Ectodermal cell (in vitro differentiated cells): Measurements from ENCODE around the gene GPR35.

ENCODE experiments used
- H3K27ac ChIP-seq: 2 replicates; pipeline ENCODE4 v1.7.0; 2013; ENCODE audit warnings: mild to moderate bottlenecking, low read depth, low read length; ENCODE audit not compliant: insufficient read depth, poor library complexity, severe bottlenecking
- H3K27me3 ChIP-seq: 2 replicates; pipeline ENCODE4 v1.7.0; 2013; ENCODE audit warnings: mild to moderate bottlenecking, low read length; ENCODE audit not compliant: insufficient read depth, control insufficient read depth, poor library complexity, severe bottlenecking
- H3K36me3 ChIP-seq: one replicate; pipeline ENCODE4 v1.7.0; 2013; ENCODE audit warnings: low read length; ENCODE audit not compliant: control insufficient read depth, insufficient read depth
- H3K4me1 ChIP-seq: one replicate; pipeline ENCODE4 v1.7.0; 2013; ENCODE audit warnings: low read length; ENCODE audit not compliant: control insufficient read depth, insufficient read depth
- H3K4me3 ChIP-seq: 2 replicates; pipeline ENCODE4 v1.7.0; 2013; ENCODE audit warnings: low read depth, low read length, control low read depth; ENCODE audit not compliant: insufficient read depth
- H3K9me3 ChIP-seq: 2 replicates; pipeline ENCODE4 v1.7.0; 2013; ENCODE audit warnings: mild to moderate bottlenecking, low read length, moderate library complexity; ENCODE audit not compliant: control insufficient read depth
- WGBS, 2 experiments: methylation state at CpG; one replicate each; pipeline ENCODE4 v1.1.7; 2013; ENCODE audit warnings: missing lambda C conversion rate in 2 of 2; 5-methylcytosine and 5-hydroxymethylcytosine counted together

GPR35 gene

DNA sequence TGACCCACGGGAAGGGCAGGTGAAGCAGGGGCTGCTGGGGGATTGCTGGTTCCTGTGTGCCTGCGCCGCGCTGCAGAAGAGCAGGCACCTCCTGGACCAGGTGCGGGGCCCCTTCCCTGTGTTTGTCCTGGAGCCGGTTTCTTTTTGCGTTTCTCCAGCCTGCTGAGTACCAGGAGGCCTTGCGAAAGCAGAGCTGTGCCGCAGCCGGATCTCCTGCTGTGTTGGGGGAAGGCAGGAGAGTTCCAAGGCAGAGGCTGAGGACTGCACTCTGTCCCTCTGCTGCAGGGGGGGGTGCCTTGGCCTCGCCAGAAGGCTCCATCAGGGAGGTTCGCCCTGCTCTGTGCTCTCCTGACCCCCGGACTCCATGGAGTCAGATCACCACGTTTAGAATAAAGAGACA is 35.9 kb upstream of the GPR35 start:
- Histone ChIP-seq H3K4me3 (no peak overlapping the region), H3K27me3 (no peaks in the 10 kb centered on the region), H3K36me3 (peaks cover 6% of the 10 kb centered on the region), H3K27ac (no peak overlapping the region), H3K9me3 (no peaks in the 10 kb centered on the region), H3K4me1 (peaks cover 21% of the 10 kb centered on the region)
- 83% methylated on average over 14 of the region's 14 CpGs for WGBS, 2 experiments

DNA sequence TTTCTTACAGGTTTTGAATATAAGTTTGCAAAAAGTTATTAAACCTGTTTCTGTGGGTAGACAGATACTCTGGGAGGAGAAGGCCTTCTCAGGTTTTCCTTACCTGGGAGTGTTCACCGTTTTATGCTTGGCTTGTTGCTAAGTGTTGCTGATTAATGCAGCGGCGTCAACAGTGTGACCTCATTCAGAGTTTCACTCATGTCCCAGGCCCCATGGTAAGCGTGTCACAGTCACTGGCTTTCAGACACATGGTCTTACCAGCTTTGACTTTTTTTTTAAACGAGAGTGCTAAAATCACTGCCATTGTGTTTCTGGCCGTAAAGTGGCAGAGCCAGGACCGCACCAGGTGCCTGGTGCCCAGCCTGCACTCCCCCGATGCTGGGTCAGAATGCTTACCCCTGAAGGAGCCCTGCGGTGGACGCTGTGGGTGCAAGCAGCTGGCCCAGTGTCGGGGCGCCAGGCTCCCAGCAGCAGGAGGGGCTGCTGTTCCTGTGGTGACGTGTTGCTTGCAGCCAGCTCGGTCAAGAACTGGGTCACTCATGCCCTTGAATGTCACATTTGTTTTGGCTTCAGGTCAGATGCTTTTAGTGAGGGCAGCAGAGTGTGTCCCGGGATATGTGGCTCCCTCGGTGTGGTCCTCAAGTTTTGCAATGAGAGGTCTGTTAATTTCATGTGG is 35.3 kb upstream of the GPR35 start:
- H3K36me3 ChIP-seq: peaks cover 6% of the 10 kb centered on the region
- no peaks in the 10 kb centered on the region for H3K9me3 ChIP-seq
- H3K27ac ChIP-seq: no peak overlapping the region
- H3K27me3 ChIP-seq: no peaks in the 10 kb centered on the region
- H3K4me3 ChIP-seq: no peak overlapping the region
- WGBS, 2 experiments: 93% methylated on average over 16 of the region's 16 CpGs
- peaks cover 15% of the 10 kb centered on the region for H3K4me1 ChIP-seq

DNA sequence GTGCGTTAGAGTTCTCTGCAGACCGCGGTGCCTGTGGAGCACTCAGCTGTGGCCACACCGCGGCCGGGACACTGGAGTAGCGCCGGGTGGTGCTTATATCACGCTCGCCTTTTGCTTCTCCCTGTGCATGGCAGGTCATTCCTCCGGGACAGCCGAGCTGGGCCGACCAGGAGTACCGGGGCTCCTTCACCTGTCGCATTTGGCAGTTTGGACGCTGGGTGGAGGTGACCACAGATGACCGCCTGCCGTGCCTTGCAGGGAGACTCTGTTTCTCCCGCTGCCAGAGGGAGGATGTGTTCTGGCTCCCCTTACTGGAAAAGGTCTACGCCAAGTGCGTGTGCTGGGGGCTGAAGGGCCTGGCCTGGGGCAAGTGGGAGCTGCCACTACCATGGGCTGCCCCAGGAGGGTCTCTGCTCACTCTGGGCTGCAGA is 34.6 kb upstream of the GPR35 start:
- peaks cover 6% of the 10 kb centered on the region for H3K36me3 ChIP-seq
- no peak overlapping the region for H3K4me3 ChIP-seq
- H3K9me3 ChIP-seq: no peaks in the 10 kb centered on the region
- H3K27ac ChIP-seq: no peak overlapping the region
- no peaks in the 10 kb centered on the region for H3K27me3 ChIP-seq
- 96 to 97% methylated on average over 21 of the region's 21 CpGs for WGBS, 2 experiments
- H3K4me1 ChIP-seq: peaks cover 8% of the 10 kb centered on the region

DNA sequence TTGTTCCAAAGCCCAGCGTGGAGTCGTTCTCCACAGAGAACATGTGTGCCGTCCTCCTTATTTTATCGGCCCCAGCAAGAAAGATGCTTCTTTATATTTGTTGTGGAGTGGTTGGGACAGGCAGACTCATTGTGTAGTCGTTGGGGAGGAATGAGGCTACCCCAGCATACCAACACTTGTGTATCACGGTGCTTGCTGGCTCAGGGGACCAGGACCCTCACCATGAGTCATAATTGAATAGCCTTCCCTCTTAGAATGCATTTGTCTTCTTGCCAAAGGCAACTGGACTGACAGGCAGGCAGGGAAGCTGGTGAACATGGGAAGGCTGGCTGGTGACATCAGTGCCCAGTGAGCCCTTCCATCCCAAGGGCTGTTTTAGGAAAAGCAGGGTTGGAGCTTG is 34.1 kb upstream of the GPR35 start:
- Histone ChIP-seq H3K27me3 (no peaks in the 10 kb centered on the region), H3K4me1 (peaks cover 8% of the 10 kb centered on the region), H3K36me3 (peaks cover 6% of the 10 kb centered on the region), H3K9me3 (no peaks in the 10 kb centered on the region), H3K4me3 (no peak overlapping the region), H3K27ac (no peak overlapping the region)
- 94 to 95% methylated on average over 6 of the region's 6 CpGs for WGBS, 2 experiments

DNA sequence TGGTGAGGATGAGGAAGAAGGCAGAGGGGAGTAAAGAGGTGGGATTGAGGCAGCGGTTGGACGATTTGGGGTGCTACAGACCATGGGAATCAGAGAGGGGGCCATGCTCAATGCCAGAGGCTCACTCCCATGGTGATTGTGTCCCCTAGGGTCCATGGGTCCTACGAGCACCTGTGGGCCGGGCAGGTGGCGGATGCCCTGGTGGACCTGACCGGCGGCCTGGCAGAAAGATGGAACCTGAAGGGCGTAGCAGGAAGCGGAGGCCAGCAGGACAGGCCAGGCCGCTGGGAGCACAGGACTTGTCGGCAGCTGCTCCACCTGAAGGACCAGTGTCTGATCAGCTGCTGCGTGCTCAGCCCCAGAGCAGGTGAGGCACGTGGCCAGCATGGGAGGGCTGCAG is 33.5 kb upstream of the GPR35 start:
- H3K27ac ChIP-seq: no peak overlapping the region
- H3K36me3 ChIP-seq: peaks cover 6% of the 10 kb centered on the region

DNA sequence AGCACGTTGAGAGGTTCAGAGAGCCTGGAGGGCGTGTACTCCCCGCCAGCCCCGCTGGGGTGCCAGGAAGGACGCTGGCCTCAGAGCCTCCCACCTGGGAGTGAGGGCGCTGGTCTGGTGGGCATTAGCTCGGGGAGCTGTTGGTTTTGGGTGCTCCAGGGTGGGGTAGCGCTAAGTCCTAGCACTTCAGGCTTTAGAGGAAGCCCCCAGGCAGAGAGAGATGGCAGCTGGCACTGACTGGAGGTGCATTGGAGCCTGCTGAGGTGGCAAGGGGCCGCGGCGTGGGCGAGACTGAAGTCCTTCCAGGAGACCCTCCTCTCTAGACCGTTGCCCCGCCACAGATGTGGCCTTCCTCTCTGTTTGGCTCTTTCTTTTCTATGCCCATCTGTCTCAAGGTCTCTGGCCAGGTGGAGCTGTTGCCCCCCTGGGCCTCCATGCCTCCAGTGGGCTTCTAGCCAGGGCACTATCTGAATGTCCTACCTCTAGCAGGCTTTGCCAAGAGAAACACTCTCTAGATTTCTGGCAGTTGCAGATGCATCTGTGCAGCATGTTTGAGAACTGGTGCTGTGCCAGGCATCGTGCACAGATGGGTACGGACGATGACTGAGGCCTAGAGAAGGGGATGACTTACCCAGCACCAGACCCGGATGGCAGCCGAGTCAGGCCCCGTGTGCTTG is 32.1 kb upstream of the GPR35 start:
- Histone ChIP-seq H3K9me3 (no peaks in the 10 kb centered on the region), H3K27ac (no peak overlapping the region), H3K27me3 (no peaks in the 10 kb centered on the region), H3K4me1 (peaks cover under 1% of the 10 kb centered on the region), H3K36me3 (peaks cover 6% of the 10 kb centered on the region), H3K4me3 (no peak overlapping the region)
- 95 to 96% methylated on average over 20 of the region's 20 CpGs for WGBS, 2 experiments

More for the DNA sequence above, 33.5 kb upstream of the GPR35 start:
- Histone ChIP-seq H3K4me1 (peaks cover 8% of the 10 kb centered on the region), H3K9me3 (no peaks in the 10 kb centered on the region), H3K4me3 (no peak overlapping the region), H3K27me3 (no peaks in the 10 kb centered on the region)
- WGBS, 2 experiments: 94 to 96% methylated on average over 13 of the region's 13 CpGs

DNA sequence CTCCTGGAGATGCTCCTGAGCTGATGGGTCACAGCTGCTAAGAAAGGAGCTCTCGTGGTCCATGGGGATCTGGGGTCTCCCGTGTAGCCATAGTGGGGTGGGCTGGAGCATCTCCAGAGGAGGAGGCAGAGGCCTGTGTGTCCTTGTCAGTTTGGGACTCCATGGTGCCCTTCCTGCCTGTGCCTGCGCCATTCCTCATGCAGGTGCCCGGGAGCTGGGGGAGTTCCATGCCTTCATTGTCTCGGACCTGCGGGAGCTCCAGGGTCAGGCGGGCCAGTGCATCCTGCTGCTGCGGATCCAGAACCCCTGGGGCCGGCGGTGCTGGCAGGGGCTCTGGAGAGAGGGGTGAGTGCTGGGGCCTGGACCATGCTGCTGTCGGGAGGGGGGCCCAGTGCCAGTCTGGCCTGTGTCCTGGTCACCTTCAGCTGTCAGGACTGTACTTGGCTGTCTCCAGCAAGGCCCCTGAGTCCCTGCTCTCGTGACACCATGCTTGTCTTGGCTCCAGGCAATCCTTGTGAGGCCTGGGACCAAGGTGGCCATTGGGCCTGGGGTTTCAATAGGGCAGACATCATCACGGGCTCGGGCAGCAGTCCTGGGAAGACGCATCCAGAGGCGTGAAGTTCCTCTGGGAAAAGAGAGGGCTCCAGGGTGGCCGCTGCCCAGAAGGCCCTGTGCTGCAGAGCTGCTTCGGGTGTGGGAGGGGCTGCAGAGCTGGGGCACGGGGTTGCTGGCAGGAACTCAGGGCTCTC is 31.4 kb upstream of the GPR35 start:
- Histone ChIP-seq H3K27ac (no peak overlapping the region), H3K4me1 (no peaks in the 10 kb centered on the region), H3K36me3 (peaks cover 6% of the 10 kb centered on the region), H3K9me3 (no peaks in the 10 kb centered on the region), H3K4me3 (no peak overlapping the region), H3K27me3 (no peaks in the 10 kb centered on the region)
- WGBS, 2 experiments: 94 to 95% methylated on average over 19 of the region's 19 CpGs

DNA sequence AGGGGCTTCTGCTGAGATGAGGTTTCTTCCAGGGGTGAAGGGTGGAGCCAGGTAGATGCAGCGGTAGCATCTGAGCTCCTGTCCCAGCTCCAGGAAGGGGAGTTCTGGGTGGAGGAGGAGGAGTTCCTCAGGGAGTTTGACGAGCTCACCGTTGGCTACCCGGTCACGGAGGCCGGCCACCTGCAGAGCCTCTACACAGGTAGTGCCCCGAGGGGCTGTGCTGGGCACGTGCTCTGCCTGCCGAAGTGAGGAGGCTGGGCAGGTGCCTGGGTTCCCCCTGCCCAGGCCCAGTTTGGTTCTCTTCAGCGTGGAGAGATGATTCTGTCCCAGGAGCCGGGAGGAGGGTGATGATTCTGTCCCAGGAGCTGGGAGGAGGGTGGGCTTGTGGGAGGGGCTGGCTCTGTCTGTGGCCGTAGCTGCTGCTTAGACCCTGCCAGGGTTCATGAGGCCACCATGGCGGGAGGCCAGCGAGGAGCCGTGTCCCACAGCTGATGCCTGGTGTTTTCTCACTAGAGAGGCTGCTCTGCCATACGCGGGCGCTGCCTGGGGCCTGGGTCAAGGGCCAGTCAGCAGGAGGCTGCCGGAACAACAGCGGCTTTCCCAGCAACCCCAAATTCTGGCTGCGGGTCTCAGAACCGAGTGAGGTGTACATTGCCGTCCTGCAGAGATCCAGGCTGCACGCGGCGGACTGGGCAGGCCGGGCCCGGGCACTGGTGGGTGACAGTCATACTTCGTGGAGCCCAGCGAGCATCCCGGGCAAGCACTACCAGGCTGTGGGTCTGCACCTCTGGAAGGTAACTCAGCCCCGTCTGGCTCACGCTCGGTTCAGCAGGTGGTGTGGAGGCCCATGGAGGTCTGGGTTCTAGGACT is 30.5 kb upstream of the GPR35 start:
- Histone ChIP-seq H3K4me3 (no peak overlapping the region), H3K4me1 (no peaks in the 10 kb centered on the region), H3K9me3 (no peaks in the 10 kb centered on the region), H3K36me3 (peaks cover 6% of the 10 kb centered on the region), H3K27ac (no peak overlapping the region), H3K27me3 (no peaks in the 10 kb centered on the region)
- WGBS, 2 experiments: 94% methylated on average over 34 of the region's 34 CpGs

DNA sequence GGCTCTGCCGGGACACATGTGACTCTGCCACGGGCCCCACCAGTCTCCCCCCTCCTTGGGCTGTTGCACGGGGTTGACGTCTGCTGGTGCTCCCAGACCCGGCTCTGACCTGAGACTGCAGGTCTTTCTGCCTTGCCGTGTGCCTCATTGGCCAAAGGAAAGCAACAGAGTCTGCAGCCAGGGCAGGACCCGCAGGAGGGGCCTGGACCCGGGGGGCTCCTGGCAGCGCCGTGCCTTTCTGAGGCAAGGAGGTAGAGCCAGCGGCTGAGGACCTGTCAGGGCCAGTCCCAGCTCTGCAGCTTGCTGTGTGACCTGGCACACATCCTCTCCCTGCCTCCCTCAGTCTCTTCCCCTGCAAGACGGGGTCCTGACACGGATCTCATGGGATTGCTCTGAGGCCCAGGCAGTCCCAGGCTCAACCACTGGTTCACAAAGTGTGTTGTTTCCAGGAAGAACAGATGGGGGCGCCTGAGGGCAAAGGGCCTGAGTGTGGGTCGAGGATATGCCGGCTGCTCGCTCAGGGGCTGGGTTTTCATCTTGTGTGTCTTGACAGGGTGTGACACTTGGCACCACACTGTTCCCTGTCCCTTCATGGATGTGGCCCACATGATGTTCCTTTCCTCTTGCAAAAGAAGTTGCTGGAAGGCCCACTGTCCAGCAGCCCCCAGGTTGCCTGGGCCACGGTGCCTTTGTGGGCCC is 29.8 kb upstream of the GPR35 start:
- 81 to 82% methylated on average over 18 of the region's 18 CpGs for WGBS, 2 experiments
- H3K9me3 ChIP-seq: no peaks in the 10 kb centered on the region
- no peak overlapping the region for H3K4me3 ChIP-seq
- H3K36me3 ChIP-seq: peaks cover 6% of the 10 kb centered on the region
- no peaks in the 10 kb centered on the region for H3K27me3 ChIP-seq
- H3K27ac ChIP-seq: no peak overlapping the region
- H3K4me1 ChIP-seq: no peaks in the 10 kb centered on the region
